Measurements from ENCODE around the gene C15orf61. TPM values are rescaled to one million over a fixed set of nuclear protein-coding genes. Genes with fewer than 3 reads are reported as not detected.
A peak's percentile ranks its signal among the peaks of the same experiment; 100 is the strongest.

The C15orf61 gene
- total and polyA plus RNA-seq, 2 of the 13 experiments (the other 11 are each of a cell fraction or from before 2014, with no cell fraction given): 2.1 to 6.6 TPM

DNA sequence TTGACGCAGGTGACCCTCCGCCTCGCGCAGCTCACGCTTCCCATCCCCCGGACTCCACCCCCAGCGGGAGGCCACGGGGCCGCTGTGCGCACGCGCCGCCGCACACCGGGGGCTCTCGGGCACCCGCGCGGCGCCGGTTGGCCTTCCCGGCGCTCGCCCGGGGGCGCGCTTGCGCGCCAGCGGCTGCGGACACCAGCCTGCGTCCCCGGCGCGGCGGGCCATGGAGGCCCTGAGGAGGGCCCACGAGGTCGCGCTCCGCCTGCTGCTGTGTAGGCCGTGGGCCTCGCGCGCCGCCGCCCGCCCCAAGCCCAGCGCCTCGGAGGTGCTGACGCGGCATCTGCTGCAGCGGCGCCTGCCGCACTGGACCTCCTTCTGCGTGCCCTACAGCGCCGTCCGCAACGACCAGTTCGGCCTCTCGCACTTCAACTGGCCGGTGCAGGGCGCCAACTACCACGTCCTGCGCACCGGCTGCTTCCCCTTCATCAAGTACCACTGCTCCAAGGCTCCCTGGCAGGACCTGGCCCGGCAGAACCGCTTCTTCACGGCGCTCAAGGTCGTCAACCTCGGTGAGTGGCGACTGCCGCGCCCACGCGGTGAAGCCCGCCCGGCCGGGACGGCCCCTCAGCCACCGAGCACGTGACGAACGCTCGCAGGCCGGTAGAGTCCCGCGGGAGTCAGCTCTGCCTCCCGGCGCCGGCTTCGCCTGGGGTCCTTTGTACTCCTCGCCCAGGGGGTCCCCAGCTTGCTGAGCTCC, at the start of gene C15orf61 (continued):
- TF ChIP-seq PRDM15 (CRISPR knock-in tag; IDR thresholded peaks at IDR 0.05) (peak; percentile 72), TOPORS (CRISPR knock-in tag; IDR thresholded peaks at IDR 0.05) (peak; percentile 89), GABPA (IDR thresholded peaks at IDR 0.05; ENCODE audit: low read depth, low read length) (no peak), GABPA (CRISPR knock-in tag; IDR thresholded peaks at IDR 0.05; ENCODE audit: low read depth) (no peak), ZNF879 (CRISPR knock-in tag; IDR thresholded peaks at IDR 0.05) (peak; percentile 96), ETV5 (CRISPR knock-in tag; IDR thresholded peaks at IDR 0.05; ENCODE audit: borderline replicate concordance) (peak; percentile 49; the same call in 1 of the 2 replicates), FOXO1 (CRISPR knock-in tag; IDR thresholded peaks at IDR 0.05) (peak; percentile 52; the same call in 1 of the 2 replicates), SATB2 (CRISPR knock-in tag; IDR thresholded peaks at IDR 0.05) (peak; percentile 86), ZNF784 (CRISPR knock-in tag; IDR thresholded peaks at IDR 0.05; ENCODE audit: borderline replicate concordance) (peak; percentile 83; the same call in 1 of the 2 replicates), HMGXB3 (CRISPR knock-in tag; IDR thresholded peaks at IDR 0.05; ENCODE audit: borderline replicate concordance) (peak; percentile 79), HMG20A (CRISPR knock-in tag; IDR thresholded peaks at IDR 0.05; ENCODE audit: borderline replicate concordance) (peak; percentile 35; the same call in 1 of the 2 replicates), RXRA (CRISPR knock-in tag; IDR thresholded peaks at IDR 0.05) (peak; percentile 81), HNRNPLL (IDR thresholded peaks at IDR 0.05; ENCODE audit: low read depth, low read length, poor library complexity, severe bottlenecking) (peak; percentile 87), BHLHE40 (IDR thresholded peaks at IDR 0.05; ENCODE audit: low read length) (peak; percentile 91), RFXAP (CRISPR knock-in tag; IDR thresholded peaks at IDR 0.05; ENCODE audit: borderline replicate concordance) (peak; percentile 66), KLF11 (CRISPR knock-in tag; IDR thresholded peaks at IDR 0.05) (peak; percentile 78; the same call in 1 of the 2 replicates)
- TF ChIP-seq, protein P1, sequence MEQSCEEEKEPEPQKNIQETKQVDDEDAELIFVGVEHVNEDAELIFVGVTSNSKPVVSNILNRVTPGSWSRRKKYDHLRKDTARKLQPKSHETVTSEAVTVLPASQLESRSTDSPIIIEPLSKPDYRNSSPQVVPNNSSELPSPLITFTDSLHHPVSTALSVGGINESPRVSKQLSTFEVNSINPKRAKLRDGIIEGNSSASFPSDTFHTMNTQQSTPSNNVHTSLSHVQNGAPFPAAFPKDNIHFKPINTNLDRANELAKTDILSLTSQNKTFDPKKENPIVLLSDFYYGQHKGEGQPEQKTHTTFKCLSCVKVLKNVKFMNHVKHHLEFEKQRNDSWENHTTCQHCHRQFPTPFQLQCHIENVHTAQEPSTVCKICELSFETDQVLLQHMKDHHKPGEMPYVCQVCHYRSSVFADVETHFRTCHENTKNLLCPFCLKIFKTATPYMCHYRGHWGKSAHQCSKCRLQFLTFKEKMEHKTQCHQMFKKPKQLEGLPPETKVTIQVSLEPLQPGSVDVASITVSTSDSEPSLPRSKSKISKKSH (CRISPR knock-in tag; IDR thresholded peaks at IDR 0.05; ENCODE audit: borderline replicate concordance): peak; percentile 76; the same call in 1 of the 2 replicates
